ENCODE measurements around the gene IMPG2.

The IMPG2 gene

GRCh38 chr3:101179637-101180036, 140.7 kb downstream of the IMPG2 start:
- peak; percentile 58 for DNase-seq

DNA sequence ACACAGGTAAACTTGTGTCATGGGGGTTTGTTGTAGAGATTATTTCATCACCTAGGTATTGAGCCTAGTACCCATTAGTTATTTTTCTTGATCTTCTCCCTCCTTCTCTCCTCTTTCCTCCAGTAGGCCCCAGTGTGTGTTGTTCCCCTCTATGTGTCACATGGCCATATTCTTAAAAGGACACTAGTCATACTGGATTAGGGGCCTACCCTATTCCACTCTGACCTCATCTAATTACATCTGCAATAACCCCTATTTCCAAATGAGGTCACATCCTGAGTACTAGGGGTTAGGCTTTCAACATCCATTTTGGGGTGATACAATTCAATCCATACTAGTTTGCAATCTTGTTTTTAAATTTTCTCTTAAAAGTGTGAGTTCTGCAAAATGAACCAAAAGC, 142.8 kb downstream of the IMPG2 start:
- no peak for DNase-seq

Measured in fibroblast of skin of abdomen (primary cell).